Measurements from ENCODE around the gene ENAH. TPM values are rescaled to one million over a fixed set of nuclear protein-coding genes. Genes with fewer than 3 reads are reported as not detected.

The ENAH gene
- total and polyA plus RNA-seq, 2 donors (not counting 1 experiment from before 2014, with no cell fraction given), result 85.0 to 210 TPM

- no peak overlapping the region for H3K4me2 ChIP-seq (ENCODE audit: extremely low read depth, insufficient read depth, low read length)
- no peaks in the 10 kb centered on the region for H4K20me1 ChIP-seq (ENCODE audit: control insufficient read depth, extremely low read depth, insufficient read depth, low read length)
- H3K4me1 ChIP-seq (ENCODE audit: control insufficient read depth, extremely low read depth, insufficient read depth, low read length), result no peaks in the 10 kb centered on the region
- H3K9ac ChIP-seq (ENCODE audit: insufficient read depth, low read length), result no peak overlapping the region
- DNase-seq (ENCODE audit: low read depth in 2 of 2), result peak in 1 of 2 donors; percentile 24
- H2AFZ ChIP-seq (ENCODE audit: low read length), result no peak overlapping the region
- no peak overlapping the region for H3K27ac ChIP-seq (ENCODE audit: insufficient read depth, low read length)
- no peaks in the 10 kb centered on the region for H3K36me3 ChIP-seq (ENCODE audit: control insufficient read depth, insufficient read depth, low read length)
- no peaks in the 10 kb centered on the region for H3K27me3 ChIP-seq (ENCODE audit: control insufficient read depth, insufficient read depth, low read length)
- no peaks in the 10 kb centered on the region for H3K9me3 ChIP-seq (ENCODE audit: control insufficient read depth, insufficient read depth, low read depth, low read length)
- no peaks in the 10 kb centered on the region for H3K79me2 ChIP-seq (ENCODE audit: control insufficient read depth, insufficient read depth, low read length)
- TF ChIP-seq CTCF (conservative IDR thresholded peaks at IDR 0.05 in 1 of 2, IDR thresholded peaks at IDR 0.05 in 1 of 2; ENCODE audit: low read depth in 1 of 2, low read length in 2 of 2), result no peak
- TF ChIP-seq EZH2 (IDR thresholded peaks at IDR 0.05; ENCODE audit: low read length, missing control alignments), result no peak
- no peak overlapping the region for H3K4me3 ChIP-seq (replicated peaks in 1 of 4; ENCODE audit: control extremely low read depth in 1 of 4, insufficient read depth in 1 of 4, low read depth in 3 of 4, low read length in 4 of 4)
Observed at GRCh38 chr1:225476538-225476988, 176.4 kb downstream of the ENAH start.

- H2AFZ ChIP-seq (ENCODE audit: low read length), result no peak overlapping the region
- H3K27me3 ChIP-seq (ENCODE audit: control insufficient read depth, insufficient read depth, low read length), result no peaks in the 10 kb centered on the region
- no peak for TF ChIP-seq EZH2 (IDR thresholded peaks at IDR 0.05; ENCODE audit: low read length, missing control alignments)
- no peak for TF ChIP-seq CTCF (conservative IDR thresholded peaks at IDR 0.05 in 1 of 2, IDR thresholded peaks at IDR 0.05 in 1 of 2; ENCODE audit: low read depth in 1 of 2, low read length in 2 of 2)
- no peak overlapping the region for H3K9ac ChIP-seq (ENCODE audit: insufficient read depth, low read length)
- no peak overlapping the region for H3K4me3 ChIP-seq (replicated peaks in 1 of 4; ENCODE audit: control extremely low read depth in 1 of 4, insufficient read depth in 1 of 4, low read depth in 3 of 4, low read length in 4 of 4)
- H4K20me1 ChIP-seq (ENCODE audit: control insufficient read depth, extremely low read depth, insufficient read depth, low read length), result no peaks in the 10 kb centered on the region
- no peaks in the 10 kb centered on the region for H3K4me1 ChIP-seq (ENCODE audit: control insufficient read depth, extremely low read depth, insufficient read depth, low read length)
- no peak overlapping the region for H3K27ac ChIP-seq (ENCODE audit: insufficient read depth, low read length)
- H3K9me3 ChIP-seq (ENCODE audit: control insufficient read depth, insufficient read depth, low read depth, low read length), result no peaks in the 10 kb centered on the region
- H3K79me2 ChIP-seq (ENCODE audit: control insufficient read depth, insufficient read depth, low read length), result no peaks in the 10 kb centered on the region
- no peak for DNase-seq (ENCODE audit: low read depth in 2 of 2)
- no peaks in the 10 kb centered on the region for H3K36me3 ChIP-seq (ENCODE audit: control insufficient read depth, insufficient read depth, low read length)
- no peak overlapping the region for H3K4me2 ChIP-seq (ENCODE audit: extremely low read depth, insufficient read depth, low read length)
Observed at GRCh38 chr1:225476100-225476511, 176.8 kb downstream of the ENAH start.

- no peaks in the 10 kb centered on the region for H4K20me1 ChIP-seq (ENCODE audit: control insufficient read depth, extremely low read depth, insufficient read depth, low read length)
- TF ChIP-seq CTCF (conservative IDR thresholded peaks at IDR 0.05 in 1 of 2, IDR thresholded peaks at IDR 0.05 in 1 of 2; ENCODE audit: low read depth in 1 of 2, low read length in 2 of 2) (peak; percentile 87 to 100), EZH2 (IDR thresholded peaks at IDR 0.05; ENCODE audit: low read length, missing control alignments) (no peak)
- H3K9me3 ChIP-seq (ENCODE audit: control insufficient read depth, insufficient read depth, low read depth, low read length), result no peaks in the 10 kb centered on the region
- no peak overlapping the region for H3K9ac ChIP-seq (ENCODE audit: insufficient read depth, low read length)
- no peaks in the 10 kb centered on the region for H3K27me3 ChIP-seq (ENCODE audit: control insufficient read depth, insufficient read depth, low read length)
- peak overlapping the region; percentile 66 for H3K4me2 ChIP-seq (ENCODE audit: extremely low read depth, insufficient read depth, low read length)
- DNase-seq (ENCODE audit: low read depth in 2 of 2), result peak; percentile 48 to 71
- H3K4me1 ChIP-seq (ENCODE audit: control insufficient read depth, extremely low read depth, insufficient read depth, low read length), result no peaks in the 10 kb centered on the region
- H3K79me2 ChIP-seq (ENCODE audit: control insufficient read depth, insufficient read depth, low read length), result no peaks in the 10 kb centered on the region
- no peaks in the 10 kb centered on the region for H3K36me3 ChIP-seq (ENCODE audit: control insufficient read depth, insufficient read depth, low read length)
- peak overlapping the region; percentile 23 for H2AFZ ChIP-seq (ENCODE audit: low read length)
- H3K27ac ChIP-seq (ENCODE audit: insufficient read depth, low read length), result no peak overlapping the region
- no peak overlapping the region for H3K4me3 ChIP-seq (replicated peaks in 1 of 4; ENCODE audit: control extremely low read depth in 1 of 4, insufficient read depth in 1 of 4, low read depth in 3 of 4, low read length in 4 of 4)
Observed at GRCh38 chr1:225474986-225475820, 177.7 kb downstream of the ENAH start.

Data from fibroblast of lung (primary cell).